ENCODE results near the gene HS3ST3A1. TPM values are rescaled to one million over a fixed set of nuclear protein-coding genes. Genes with fewer than 3 reads are reported as not detected.
A peak's percentile ranks its signal among the peaks of the same experiment; 100 is the strongest.

The HS3ST3A1 gene
- total and polyA plus RNA-seq, 5 donors = 2.2 to 21.1 (median 5.6) TPM

DNA sequence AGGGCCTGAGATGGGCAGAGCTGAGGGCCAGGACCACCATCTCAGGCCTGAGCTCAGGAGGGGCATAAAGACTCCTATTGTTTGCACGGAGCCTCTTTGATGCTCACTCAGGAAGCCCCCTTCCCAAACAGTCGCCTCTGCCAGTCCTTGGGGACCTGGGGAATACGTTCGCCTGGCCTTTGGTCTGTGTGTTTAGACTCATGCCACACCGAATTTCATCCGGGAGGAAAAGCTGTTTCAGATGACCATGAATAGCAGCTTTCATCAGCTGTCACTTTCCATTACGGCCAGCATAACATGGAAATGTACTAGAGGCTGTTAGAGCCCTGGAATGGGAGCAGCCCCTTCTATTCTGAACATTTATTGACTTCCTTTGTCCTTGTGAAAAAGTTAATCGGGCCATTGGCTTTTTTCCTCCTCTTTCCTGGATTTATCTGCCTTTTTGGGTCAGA, 139.0 kb downstream of the HS3ST3A1 start:
- H3K9me3 ChIP-seq (ENCODE audit: control insufficient read depth, low read length) = no peaks in the 10 kb centered on the region
- WGBS = 65% methylated on average over 8 of the region's 8 CpGs
- H3K4me1 ChIP-seq (ENCODE audit: control insufficient read depth, insufficient read depth, low read length) = no peaks in the 10 kb centered on the region
- H3K27me3 ChIP-seq (ENCODE audit: control insufficient read depth, insufficient read depth) = peaks cover 2% of the 10 kb centered on the region
- H3K4me3 ChIP-seq (ENCODE audit: low read length) = no peak overlapping the region
- DNase-seq = peak in 1 of 3 donors; percentile 38
- H3K27ac ChIP-seq (ENCODE audit: low read length) = no peak overlapping the region
- ATAC-seq = no peak
- intact Hi-C loops (cut with DNase I) = no loop called here

DNA sequence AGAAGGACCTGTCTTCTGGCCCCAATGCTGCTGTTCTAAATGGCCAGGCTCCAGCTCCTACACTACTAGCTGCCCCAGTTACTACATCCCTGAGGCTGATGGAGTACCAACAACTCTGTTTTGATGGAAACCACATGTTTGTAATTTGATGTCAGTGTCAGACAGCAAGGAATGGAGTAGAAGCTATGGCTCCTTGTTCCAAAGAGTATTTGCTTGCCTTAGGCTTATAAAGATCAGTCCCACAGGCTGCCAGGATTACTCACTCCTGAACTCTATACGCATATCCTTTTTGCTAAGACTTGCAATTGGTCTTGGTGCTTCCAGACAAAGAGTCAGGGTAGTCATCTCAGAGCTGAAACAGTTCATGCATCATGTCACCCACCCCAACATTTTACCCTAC, 139.6 kb downstream of the HS3ST3A1 start:
- no peaks in the 10 kb centered on the region for H3K4me1 ChIP-seq (ENCODE audit: control insufficient read depth, insufficient read depth, low read length)
- 85% methylated on average over 1 of the region's 1 CpG for WGBS
- no peak for ATAC-seq
- no peaks in the 10 kb centered on the region for H3K9me3 ChIP-seq (ENCODE audit: control insufficient read depth, low read length)
- H3K27ac ChIP-seq (ENCODE audit: low read length) = no peak overlapping the region
- peaks cover 2% of the 10 kb centered on the region for H3K27me3 ChIP-seq (ENCODE audit: control insufficient read depth, insufficient read depth)
- intact Hi-C loops (cut with DNase I) = no loop called here
- DNase-seq = no peak
- no peak overlapping the region for H3K4me3 ChIP-seq (ENCODE audit: low read length)

DNA sequence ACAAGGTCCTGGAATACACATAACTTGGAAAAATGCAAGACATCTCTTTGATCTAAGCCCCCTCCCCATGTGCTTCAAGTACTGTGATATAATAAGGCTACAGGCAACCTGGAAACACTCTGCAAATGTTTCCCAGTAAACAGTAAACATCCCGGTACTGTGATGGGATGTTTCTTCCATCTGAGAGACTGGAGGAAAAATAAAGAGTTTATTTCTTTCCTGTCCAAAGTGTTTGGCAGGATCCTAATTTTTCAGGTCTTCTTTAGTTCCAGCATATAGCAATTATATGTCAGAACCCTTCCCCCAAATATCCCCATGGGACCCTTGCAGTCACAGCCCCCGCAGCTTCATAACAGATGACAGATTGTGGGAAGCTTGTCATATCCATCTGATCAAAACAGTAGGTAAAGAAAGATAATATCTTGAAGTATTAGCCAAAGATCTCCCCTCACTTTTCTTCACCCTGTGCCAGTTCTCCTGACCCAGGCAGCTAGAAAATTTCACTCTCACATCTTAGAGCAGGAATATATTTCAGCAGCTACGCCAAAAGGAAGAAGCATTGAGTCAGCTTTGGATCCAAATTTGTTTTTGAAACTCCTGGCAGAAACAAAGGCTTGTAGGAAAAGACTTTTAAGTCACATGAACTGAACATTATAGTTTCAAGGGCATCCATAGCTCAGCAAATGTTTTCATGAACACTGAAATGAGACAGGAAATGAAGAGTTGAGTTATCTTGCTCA, 141.3 kb downstream of the HS3ST3A1 start:
- Histone ChIP-seq H3K4me3 (ENCODE audit: low read length) (no peak overlapping the region), H3K27me3 (ENCODE audit: control insufficient read depth, insufficient read depth) (peaks cover 2% of the 10 kb centered on the region), H3K27ac (ENCODE audit: low read length) (no peak overlapping the region), H3K9me3 (ENCODE audit: control insufficient read depth, low read length) (no peaks in the 10 kb centered on the region), H3K4me1 (ENCODE audit: control insufficient read depth, insufficient read depth, low read length) (no peaks in the 10 kb centered on the region)
- intact Hi-C loops (cut with DNase I) = no loop called here
- 47% methylated on average over 3 of the region's 3 CpGs for WGBS
- ATAC-seq (no peak), DNase-seq (no peak)

DNA sequence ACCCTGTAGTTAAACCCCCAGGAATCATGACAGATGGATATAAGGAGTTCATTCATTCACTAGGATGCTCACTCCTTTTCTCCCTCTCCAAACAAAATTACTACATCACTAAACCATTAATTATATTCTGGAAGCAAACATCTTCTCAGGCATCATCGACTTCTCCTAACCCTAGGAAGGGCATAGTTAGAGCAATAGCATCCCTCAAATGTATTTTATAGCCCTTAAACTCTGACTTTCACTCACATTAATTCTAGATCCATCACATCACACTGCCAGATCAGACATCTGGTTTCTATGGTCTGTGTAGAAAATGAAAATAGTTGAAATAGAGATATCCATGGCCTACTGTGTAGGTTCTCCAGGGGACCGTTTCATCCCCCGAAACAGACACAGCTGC, 143.9 kb downstream of the HS3ST3A1 start:
- 84% methylated on average over 3 of the region's 3 CpGs for WGBS
- peaks cover 2% of the 10 kb centered on the region for H3K27me3 ChIP-seq (ENCODE audit: control insufficient read depth, insufficient read depth)
- intact Hi-C loops (cut with DNase I) = loop anchor here in 1 of 4 donors (10.0 kb wide), 1 partner anchor 63 kb away; no protein-coding TSS in a partner anchor
- ATAC-seq = no peak
- H3K27ac ChIP-seq (ENCODE audit: low read length) = no peak overlapping the region
- H3K4me3 ChIP-seq (ENCODE audit: low read length) = no peak overlapping the region
- H3K4me1 ChIP-seq (ENCODE audit: control insufficient read depth, insufficient read depth, low read length) = no peaks in the 10 kb centered on the region
- no peaks in the 10 kb centered on the region for H3K9me3 ChIP-seq (ENCODE audit: control insufficient read depth, low read length)
- DNase-seq = no peak

Small RNA genes lying within 50 kb of the gene (microRNA-seq; reads per million reads assigned to microRNA genes)
- 0 reads per million in 2 donors for gene MIR548H3
